GM12873 (cell line): ENCODE data around the gene CNIH3.

Experiments
- CTCF ChIP-seq: IDR thresholded peaks from 2 replicates; pipeline ENCODE4 v1.5.1; 2012; ENCODE audit warnings: low read depth, mild to moderate bottlenecking, moderate library complexity, low read length, control low read depth; ENCODE audit not compliant: insufficient read depth; ENCODE audit errors: missing control alignments

CNIH3 gene

GRCh38 chr1:224774378-224774777 is 158.3 kb downstream of the CNIH3 start:
- TF ChIP-seq CTCF: peak; percentile 57

- no peak for TF ChIP-seq CTCF
These were observed 161.1 kb downstream of the CNIH3 start for GRCh38 chr1:224777180-224777579.

GRCh38 chr1:224779536-224779935 is 163.4 kb downstream of the CNIH3 start:
- TF ChIP-seq CTCF: no peak

GRCh38 chr1:224780736-224781135 is 164.6 kb downstream of the CNIH3 start:
- TF ChIP-seq CTCF: no peak

- TF ChIP-seq CTCF: no peak
These were observed 165.7 kb downstream of the CNIH3 start for GRCh38 chr1:224781800-224782199.

- no peak for TF ChIP-seq CTCF
These were observed 166.3 kb downstream of the CNIH3 start for GRCh38 chr1:224782281-224783000.

GRCh38 chr1:224783006-224783651 is 167.0 kb downstream of the CNIH3 start:
- no peak for TF ChIP-seq CTCF
